ENCODE measurements around the gene KIF3B.

The KIF3B gene

DNA sequence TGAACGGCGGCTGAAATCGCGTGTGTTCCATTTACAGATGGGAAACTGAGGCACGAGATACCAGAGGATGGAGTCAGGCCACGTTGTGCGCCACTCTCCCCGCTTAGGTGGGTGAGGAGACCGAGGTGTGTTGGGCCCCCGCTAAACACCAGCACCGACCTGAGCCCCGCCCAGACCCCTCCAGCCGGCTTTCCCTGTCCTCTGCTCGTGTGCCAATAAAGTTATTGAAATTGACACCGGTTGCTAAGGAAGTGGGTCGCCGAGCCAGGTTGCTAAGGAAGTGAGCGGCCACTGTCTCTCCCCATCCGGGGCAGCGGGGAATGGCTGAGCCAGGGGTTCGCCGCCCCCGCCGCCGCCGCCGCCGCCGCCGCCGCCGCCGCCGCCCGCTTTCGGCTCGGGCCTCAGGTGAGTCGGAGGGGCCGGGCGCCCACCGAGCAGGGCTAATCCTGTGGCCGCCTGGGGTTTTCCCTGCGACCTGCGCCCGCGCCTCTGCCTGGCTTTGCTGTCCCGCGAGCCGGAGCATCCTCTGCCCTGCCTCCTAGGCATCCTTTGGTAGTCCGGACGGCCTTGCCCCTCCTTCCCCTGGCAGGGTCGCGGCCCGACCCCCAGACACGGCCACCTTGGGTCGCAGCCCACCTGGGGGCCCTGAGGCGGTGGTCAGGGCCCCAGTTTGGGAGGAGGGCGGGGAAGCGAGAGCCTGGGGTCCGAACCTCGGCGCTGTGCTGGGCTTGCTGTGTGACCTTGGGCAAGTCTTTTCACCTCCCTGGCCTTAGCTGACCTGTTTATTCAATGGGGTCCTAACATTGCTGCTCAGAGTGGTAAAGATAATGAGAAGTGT lies at the start of gene KIF3B:
Gene KIF3B (plus strand): TSS at position 291 of the 838 bp plus-strand sequence. CDS start 32,127 bp downstream, outside the sequence.
- H3K4me1 Mint-ChIP-seq, result peaks cover 59% of the 10 kb centered on the region
- H3K9me3 Mint-ChIP-seq, result peaks cover 9 to 17% of the 10 kb centered on the region in 2 donors
- DNase-seq (peak; percentile 82 to 90), ATAC-seq (peak; percentile 91)
- H3K4me3 Mint-ChIP-seq, result peak within 1 kb of the TSS; percentile 87 to 92
- no peaks in the 10 kb centered on the region for H3K27me3 Mint-ChIP-seq
- peak within 1 kb of the TSS; percentile 85 to 90 for H3K27ac Mint-ChIP-seq

DNA sequence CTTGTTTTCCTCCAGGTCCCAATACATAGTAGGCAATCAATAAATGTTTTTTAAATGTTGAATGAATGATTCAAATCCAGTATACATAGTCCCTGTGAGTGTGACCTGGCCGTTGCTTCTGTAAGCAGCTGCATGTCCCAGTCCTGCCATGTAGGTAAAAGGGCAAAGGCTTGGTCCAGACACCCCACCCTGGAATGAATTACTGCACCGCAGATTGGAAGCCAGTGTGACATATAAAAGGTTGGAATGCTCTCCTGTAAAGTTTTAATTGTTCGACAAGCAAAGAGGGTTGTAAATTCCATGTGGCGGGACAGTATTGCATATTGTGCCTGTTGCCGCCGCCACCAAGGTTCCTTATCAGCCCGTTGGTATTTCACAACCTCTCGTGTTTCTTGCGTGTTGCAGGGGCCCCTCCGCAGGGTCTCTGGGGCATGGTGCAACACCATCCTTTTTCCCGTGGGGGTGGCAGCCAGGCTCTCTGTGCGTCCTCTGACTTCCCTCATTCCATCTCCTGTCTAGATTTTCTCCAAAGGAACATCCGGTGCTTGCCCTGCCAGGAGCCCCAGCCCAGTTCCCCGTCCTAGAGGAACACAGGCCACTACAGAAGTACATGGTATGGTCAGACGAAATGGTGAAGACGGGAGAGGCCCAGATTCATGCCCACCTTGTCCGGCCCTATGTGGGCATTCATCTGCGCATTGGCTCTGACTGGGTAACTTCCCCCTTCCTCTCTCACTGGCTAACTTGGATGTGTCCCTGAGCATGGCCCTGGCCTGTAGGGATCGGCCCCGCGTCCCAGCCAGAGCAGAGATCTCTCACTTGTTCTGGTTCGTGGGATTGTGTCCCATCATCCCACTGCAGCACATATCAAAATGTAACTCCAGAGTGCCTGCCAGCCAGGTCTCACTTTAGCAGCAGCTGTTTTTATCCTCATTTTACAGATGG lies 49.4 kb upstream of the KIF3B start:
- no peak for DNase-seq
- H3K4me1 Mint-ChIP-seq, result peaks cover 46% of the 10 kb centered on the region
- H3K4me3 Mint-ChIP-seq, result no peak overlapping the region
- ATAC-seq, result no peak
- H3K27me3 Mint-ChIP-seq, result no peaks in the 10 kb centered on the region
- H3K27ac Mint-ChIP-seq, result peak overlapping the region; percentile 39 to 83
- no peaks in the 10 kb centered on the region for H3K9me3 Mint-ChIP-seq

DNA sequence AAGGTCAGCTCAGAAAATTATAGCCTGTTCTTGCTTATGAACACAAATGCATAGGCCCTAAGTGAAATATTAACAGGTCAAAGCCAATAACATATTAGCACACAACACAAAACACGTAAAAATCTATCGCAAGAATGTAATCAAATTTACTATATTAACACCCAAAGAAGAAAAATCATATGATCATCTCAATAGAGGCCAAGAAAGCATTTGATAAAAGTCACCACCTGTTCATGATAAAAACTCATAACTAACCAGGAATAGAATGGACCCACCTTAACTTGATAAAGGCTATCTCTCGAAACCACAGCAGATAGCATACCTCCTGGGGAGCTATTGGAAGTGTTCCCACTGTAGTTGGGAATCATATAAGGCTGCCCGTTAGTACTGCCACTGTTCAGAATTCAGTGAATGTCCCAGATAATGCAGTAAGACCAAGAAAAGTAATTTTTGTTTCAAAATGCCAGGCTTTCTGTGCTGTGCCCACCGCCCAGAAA lies 48.2 kb upstream of the KIF3B start:
- DNase-seq, result no peak
- Mint-ChIP-seq H3K4me3 (no peak overlapping the region), H3K27ac (peak overlapping the region in 1 of 2 donors; percentile 54), H3K27me3 (no peaks in the 10 kb centered on the region), H3K4me1 (peaks cover 57% of the 10 kb centered on the region), H3K9me3 (no peaks in the 10 kb centered on the region)
- ATAC-seq, result no peak

DNA sequence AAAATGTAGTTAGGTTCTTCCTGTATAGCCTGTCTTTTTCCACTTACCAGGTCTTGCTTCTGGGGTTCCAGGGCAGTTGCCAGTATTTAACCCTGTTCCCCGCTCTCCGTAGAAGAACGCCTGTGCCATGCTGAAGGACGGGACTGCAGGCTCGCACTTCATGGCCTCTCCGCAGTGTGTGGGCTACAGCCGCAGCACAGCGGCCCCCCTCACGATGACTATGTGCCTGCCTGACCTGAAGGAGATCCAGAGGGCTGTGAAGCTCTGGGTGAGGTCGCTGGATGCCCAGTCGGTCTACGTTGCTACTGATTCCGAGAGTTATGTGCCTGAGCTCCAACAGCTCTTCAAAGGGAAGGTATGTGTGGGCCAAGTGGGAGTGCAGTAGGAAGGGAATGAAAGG lies 46.7 kb upstream of the KIF3B start:
- Mint-ChIP-seq H3K27ac (peak overlapping the region; percentile 8 to 95), H3K4me3 (peak overlapping the region in 1 of 2 donors; percentile 8), H3K27me3 (no peaks in the 10 kb centered on the region), H3K4me1 (peaks cover 61% of the 10 kb centered on the region), H3K9me3 (no peaks in the 10 kb centered on the region)
- DNase-seq (no peak), ATAC-seq (no peak)

DNA sequence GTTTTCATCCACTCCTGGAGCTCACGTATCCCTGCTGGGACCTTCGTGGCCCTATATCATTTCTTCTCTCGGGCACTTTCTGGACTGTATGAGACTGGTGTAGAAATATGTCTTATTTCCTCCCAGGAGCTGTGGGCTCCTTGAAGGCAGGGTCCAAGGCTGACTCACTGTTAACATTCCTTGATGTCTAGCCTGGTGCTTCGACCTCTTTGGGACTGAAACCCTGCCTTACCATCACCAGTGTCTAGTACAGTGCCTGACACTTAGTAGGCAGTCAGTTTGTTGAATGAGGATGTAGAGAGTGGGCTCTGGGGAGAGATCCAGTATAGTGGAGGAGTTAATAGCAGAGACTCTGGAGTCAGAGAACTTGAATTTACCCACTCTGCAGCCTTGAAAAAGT lies 46.2 kb upstream of the KIF3B start:
- DNase-seq, result no peak
- Mint-ChIP-seq H3K27ac (peak overlapping the region; percentile 95 to 99), H3K27me3 (no peaks in the 10 kb centered on the region), H3K9me3 (no peaks in the 10 kb centered on the region), H3K4me1 (peaks cover 61% of the 10 kb centered on the region), H3K4me3 (peak overlapping the region; percentile 55 to 85)
- no peak for ATAC-seq

DNA sequence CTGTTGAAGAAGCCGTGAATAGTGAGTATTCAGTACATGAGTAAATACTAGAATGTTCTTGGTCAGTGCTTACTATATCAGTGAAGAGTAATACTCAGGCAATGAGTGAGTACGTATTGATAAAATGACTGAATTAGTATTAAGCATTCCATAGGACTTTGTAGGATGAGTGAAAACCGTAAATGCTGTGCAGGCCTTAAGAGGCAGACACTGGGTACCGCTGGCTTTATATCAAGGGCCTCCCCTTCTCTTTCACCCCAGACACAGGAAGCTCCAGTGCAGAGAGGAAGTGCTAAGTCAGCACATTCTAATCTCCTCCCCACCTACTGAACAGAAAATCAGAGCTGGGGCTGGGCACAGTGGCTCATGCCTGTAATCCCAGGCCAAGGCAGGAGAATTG lies 45.6 kb upstream of the KIF3B start:
- peak overlapping the region; percentile 99 to 100 for H3K27ac Mint-ChIP-seq
- ATAC-seq (peak; percentile 82), DNase-seq (peak; percentile 40 to 68)
- peaks cover 61% of the 10 kb centered on the region for H3K4me1 Mint-ChIP-seq
- peak overlapping the region; percentile 85 for H3K4me3 Mint-ChIP-seq
- no peaks in the 10 kb centered on the region for H3K9me3 Mint-ChIP-seq
- no peaks in the 10 kb centered on the region for H3K27me3 Mint-ChIP-seq

DNA sequence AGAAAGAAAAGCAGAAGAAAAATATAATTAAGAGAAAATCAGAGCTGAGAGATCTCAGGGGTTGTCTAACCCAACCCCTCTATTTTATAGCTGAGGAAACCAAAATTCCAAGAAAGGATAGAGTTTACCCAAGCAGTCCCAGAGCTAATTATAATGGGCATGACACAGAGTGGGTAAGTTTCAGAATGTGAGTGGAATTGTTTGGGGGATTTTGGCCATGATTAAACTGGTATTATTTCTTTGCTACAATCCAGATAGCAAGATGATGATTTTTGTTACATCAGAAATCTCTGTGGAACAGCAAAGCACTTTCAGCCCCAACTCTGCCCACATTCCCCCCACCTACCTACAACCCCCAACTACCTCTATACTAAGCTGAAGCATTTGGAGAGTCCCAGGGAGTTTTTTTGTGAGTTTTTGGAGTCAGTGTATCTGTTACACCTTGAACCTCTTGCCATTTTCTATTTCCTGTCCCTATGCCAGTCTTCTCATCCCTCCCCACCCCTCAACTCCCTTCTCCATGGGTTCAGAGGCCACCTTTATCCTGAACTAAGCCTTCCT lies 45.0 kb upstream of the KIF3B start:
- H3K27me3 Mint-ChIP-seq, result no peaks in the 10 kb centered on the region
- H3K4me3 Mint-ChIP-seq, result peak overlapping the region; percentile 85
- H3K9me3 Mint-ChIP-seq, result no peaks in the 10 kb centered on the region
- H3K4me1 Mint-ChIP-seq, result peaks cover 66% of the 10 kb centered on the region
- DNase-seq (peak; percentile 56 to 76), ATAC-seq (peak; percentile 90)
- H3K27ac Mint-ChIP-seq, result peak overlapping the region; percentile 99 to 100

DNA sequence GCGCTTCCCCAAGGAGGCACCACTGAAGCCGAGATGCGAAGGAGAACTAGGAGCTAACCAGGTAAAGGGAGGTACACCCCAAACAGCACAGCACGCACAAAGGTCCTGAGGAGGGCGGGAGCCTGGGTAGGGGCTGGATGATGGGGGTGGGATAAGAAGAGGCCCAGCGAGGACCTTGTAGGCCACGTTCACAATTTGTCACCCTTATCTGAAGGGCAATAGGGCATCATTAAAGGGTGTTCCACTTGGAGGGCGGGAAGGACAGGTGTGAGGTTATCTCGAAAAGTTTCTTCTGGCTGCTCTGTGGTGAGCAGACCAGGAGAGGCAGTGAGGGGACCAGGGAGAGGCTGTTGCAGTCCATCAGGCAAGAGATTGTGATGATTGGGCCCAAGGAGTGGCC lies 44.2 kb upstream of the KIF3B start:
- H3K27ac Mint-ChIP-seq, result peak overlapping the region; percentile 97 to 99
- H3K9me3 Mint-ChIP-seq, result no peaks in the 10 kb centered on the region
- H3K4me3 Mint-ChIP-seq, result peak overlapping the region; percentile 77 to 85
- H3K27me3 Mint-ChIP-seq, result no peaks in the 10 kb centered on the region
- H3K4me1 Mint-ChIP-seq, result peaks cover 61% of the 10 kb centered on the region
- ATAC-seq (no peak), DNase-seq (no peak)

DNA sequence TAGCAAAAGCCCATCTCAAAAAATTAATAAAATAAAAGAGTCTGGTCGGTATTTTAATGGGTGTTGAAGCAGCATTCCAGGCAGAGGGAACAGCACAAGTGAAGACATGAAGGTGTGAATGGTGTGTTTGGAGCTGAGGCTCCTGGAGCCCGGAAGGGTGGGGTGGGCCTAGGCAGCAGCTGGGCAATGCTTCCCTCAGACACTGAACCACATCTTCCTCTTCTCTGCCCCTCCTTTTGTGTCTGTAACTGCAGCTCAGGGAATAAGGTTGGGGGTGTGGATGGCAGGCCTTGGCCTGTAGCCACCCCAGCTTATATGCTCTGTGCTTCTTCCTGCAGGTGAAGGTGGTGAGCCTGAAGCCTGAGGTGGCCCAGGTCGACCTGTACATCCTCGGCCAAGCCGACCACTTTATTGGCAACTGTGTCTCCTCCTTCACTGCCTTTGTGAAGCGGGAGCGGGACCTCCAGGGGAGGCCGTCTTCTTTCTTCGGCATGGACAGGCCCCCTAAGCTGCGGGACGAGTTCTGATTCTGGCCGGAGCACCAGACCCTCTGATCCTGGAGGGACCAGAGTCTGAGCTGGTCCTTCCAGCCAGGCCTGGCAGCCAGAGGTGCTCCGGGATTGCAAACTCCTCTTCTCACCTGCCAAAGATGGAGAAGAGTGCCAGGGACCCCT lies 43.2 kb upstream of the KIF3B start:
- H3K4me1 Mint-ChIP-seq, result peaks cover 66% of the 10 kb centered on the region
- no peak overlapping the region for H3K4me3 Mint-ChIP-seq
- DNase-seq, result no peak
- H3K9me3 Mint-ChIP-seq, result no peaks in the 10 kb centered on the region
- no peaks in the 10 kb centered on the region for H3K27me3 Mint-ChIP-seq
- H3K27ac Mint-ChIP-seq, result peak overlapping the region; percentile 69 to 84
- no peak for ATAC-seq

DNA sequence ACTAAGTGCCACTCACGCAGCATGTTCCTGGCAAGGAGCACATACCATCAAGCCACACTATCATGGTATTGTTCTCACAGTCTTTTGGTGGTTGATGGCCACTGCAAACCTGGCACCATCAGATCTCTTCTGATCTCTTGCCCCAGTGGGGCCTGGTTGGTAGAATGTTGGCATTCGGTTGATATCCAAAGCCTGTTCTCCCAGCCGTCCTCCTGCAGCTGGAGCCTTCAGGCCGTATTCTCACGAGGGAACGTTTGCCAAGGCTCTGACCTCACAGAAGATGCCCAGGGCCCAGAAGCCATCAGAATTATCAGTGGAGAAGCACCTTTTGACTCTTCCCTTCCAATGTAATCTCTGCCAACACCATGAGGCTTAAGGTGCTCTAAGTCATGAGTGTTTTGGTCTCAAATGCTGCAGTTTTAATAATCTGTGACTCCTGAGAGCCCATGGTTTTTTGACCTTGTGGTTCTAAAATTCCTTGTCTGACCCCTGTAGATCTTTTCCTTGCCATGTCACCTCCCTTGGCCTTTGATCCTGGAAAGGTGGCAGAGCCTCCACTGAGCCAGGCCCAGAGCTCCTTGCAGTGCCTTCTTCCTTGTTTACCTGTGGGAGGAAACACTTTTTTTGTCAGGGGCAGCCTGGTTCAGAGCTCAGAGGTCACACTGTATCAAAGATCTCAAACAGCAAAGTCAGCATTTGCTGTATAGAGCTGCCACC lies 42.0 kb upstream of the KIF3B start:
- H3K4me3 Mint-ChIP-seq, result no peak overlapping the region
- peaks cover 77% of the 10 kb centered on the region for H3K4me1 Mint-ChIP-seq

DNA sequence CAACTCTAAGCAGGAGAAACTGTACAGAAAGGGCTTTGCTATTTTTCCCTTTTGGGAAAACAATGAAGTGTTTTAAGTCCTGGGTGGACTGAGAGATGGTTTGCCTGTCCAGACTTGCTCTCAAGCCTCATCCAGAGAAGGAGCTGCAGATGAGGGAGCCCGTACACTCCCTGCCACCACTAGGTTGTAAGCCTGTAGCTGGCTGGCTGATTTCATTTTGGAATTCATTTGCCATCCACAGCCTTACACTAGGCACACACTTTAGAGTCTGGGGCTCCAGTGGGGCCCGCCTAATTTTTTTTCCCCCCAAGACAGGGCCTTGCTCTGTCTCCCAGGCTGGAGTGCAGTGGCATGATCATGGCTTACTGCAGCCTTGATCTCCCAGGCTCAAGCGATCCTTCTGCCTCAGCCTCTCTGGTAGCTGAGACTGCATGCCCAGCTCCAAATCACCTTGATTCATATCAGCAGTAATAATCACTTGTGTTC lies 41.4 kb upstream of the KIF3B start:
- no peaks in the 10 kb centered on the region for H3K27me3 Mint-ChIP-seq
- peak overlapping the region; percentile 87 to 94 for H3K27ac Mint-ChIP-seq
- ATAC-seq, result no peak
- H3K4me3 Mint-ChIP-seq, result no peak overlapping the region
- H3K9me3 Mint-ChIP-seq, result no peaks in the 10 kb centered on the region
- H3K4me1 Mint-ChIP-seq, result peaks cover 77% of the 10 kb centered on the region
- DNase-seq, result no peak

More for the DNA sequence above, 42.0 kb upstream of the KIF3B start:
- DNase-seq, result no peak
- no peaks in the 10 kb centered on the region for H3K27me3 Mint-ChIP-seq
- ATAC-seq, result no peak
- peak overlapping the region; percentile 90 to 94 for H3K27ac Mint-ChIP-seq
- no peaks in the 10 kb centered on the region for H3K9me3 Mint-ChIP-seq

DNA sequence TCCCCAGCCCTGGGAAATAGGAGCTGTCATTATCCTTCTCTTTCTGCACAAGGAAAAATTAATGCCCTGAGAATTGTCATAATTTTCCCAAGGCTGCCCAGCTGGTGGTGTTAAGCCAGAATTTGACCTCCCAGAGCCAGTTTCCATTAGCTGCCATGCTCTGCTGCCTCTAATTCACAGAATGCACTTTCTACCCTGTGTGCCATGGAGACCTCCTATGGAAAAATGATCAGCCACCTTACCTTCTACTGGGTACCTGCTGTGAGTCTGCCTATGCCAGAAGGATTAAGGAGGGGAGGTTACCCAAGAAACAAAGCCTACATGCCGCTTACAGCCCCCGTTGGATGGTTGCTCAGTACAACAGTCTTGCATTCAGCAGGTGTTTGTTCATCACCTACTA lies 40.6 kb upstream of the KIF3B start:
- no peak overlapping the region for H3K27ac Mint-ChIP-seq
- no peak for ATAC-seq
- no peaks in the 10 kb centered on the region for H3K9me3 Mint-ChIP-seq
- H3K4me1 Mint-ChIP-seq, result peaks cover 77% of the 10 kb centered on the region
- no peaks in the 10 kb centered on the region for H3K27me3 Mint-ChIP-seq
- no peak for DNase-seq
- H3K4me3 Mint-ChIP-seq, result no peak overlapping the region

DNA sequence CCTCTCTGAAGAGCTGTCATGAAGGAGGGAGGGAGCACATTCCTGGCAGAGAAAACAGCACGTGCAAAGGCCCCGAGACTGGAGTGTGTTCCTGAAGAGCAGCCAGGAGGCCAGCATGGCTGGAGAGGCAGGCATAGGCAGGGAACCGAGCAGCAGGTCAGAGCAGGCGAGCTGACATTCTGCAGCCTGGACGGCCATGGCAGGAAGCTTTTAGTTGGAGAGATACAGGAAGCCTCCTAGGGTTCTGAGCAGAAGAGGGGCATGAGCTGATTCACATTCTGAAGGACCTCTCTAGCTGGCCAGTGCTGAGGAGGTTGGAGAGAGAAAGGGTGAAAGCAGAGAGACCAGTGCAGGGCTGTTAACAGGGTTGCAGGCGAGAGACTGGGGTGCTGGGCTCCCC lies 40.0 kb upstream of the KIF3B start:
- H3K27me3 Mint-ChIP-seq, result no peaks in the 10 kb centered on the region
- peak overlapping the region in 1 of 2 donors; percentile 24 for H3K27ac Mint-ChIP-seq
- no peaks in the 10 kb centered on the region for H3K9me3 Mint-ChIP-seq
- no peak overlapping the region for H3K4me3 Mint-ChIP-seq
- H3K4me1 Mint-ChIP-seq, result peaks cover 71% of the 10 kb centered on the region
- no peak for ATAC-seq
- no peak for DNase-seq

Measured in stimulated activated naive CD8-positive, alpha-beta T cell treated with anti-CD3 and anti-CD28 coated beads, Interleukin-15, amount 100 ng/mL, for 72 hours (primary cell).